AG09309 (cell line): ENCODE data around the gene EBF4.
"Not testable (repeated sequence)": the region's sequence is repeated elsewhere in the genome, so short reads cannot be mapped to it uniquely, and the experiment has no call there.

Experiments
- DNase-seq: peaks from one replicate; pipeline ENCODE4 v3.0.0-alpha.2; 2010; ENCODE audit warnings: low read depth
- H3K4me3 ChIP-seq: 2 replicates; pipeline ENCODE4 v1.5.1; 2011; ENCODE audit warnings: mild to moderate bottlenecking, low read depth, low read length, moderate library complexity; ENCODE audit not compliant: control insufficient read depth
- CTCF ChIP-seq: IDR thresholded peaks from 2 replicates; pipeline ENCODE4 v1.5.1; 2011; ENCODE audit warnings: mild to moderate bottlenecking, low read depth, low read length, inconsistent platforms; ENCODE audit not compliant: insufficient read depth, control insufficient read depth; ENCODE audit errors: missing control alignments

EBF4 gene

GRCh38 chr20:2761885-2762284, 69.3 kb downstream of the EBF4 start:
- no peak for TF ChIP-seq CTCF
- no peak for DNase-seq
- no peak overlapping the region for H3K4me3 ChIP-seq

GRCh38 chr20:2762578-2763131, 70.1 kb downstream of the EBF4 start:
- no peak for TF ChIP-seq CTCF
- no peak for DNase-seq
- H3K4me3 ChIP-seq, result no peak overlapping the region

- no peak for TF ChIP-seq CTCF
- no peak for DNase-seq
- no peak overlapping the region for H3K4me3 ChIP-seq
Measured at GRCh38 chr20:2763186-2763585, 70.6 kb downstream of the EBF4 start.

DNA sequence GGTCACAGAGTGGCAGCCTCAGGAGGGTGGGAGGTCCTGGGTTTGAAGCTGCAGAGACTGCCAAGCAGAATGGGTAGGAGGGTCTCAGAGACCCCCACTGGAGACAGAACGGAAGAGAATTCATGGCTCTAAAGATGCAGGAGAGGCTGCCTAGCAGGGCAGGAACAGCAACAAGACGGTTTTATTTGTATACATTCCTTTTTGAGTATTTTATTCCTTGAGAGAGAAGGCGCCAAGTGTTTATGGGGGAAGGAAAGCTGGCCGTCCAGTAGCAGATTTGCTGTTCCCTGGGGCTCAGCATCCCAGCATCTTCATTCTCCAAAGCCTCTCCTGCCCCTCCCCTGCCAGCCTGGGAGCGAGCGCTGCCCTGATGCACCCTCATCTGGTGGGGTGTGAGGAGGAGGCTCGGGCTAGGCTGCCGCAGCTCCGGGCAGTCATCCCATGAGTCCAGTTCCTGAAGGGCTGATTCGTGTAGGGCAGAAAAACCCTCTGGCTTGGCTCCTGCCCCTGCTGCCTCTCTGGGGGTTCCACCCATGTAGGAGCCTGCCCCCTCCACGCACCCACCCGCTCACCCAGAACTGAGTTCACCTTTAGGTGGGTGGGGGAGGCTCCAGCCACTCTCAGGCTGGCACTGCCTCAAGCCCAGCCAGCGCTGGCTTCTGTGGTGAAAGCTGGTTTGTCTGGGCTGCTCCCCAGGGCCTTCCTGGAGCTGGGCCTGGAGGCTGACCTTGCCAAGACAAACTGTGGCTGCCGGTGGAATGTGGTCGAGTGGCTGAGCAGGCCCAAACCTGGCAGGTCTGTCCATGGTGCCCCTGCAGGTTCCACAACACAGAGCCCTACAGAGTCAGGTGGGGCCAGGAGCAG, 75.4 kb downstream of the EBF4 start:
- no peak for TF ChIP-seq CTCF
- peak; percentile 18 for DNase-seq
- no peak overlapping the region for H3K4me3 ChIP-seq

DNA sequence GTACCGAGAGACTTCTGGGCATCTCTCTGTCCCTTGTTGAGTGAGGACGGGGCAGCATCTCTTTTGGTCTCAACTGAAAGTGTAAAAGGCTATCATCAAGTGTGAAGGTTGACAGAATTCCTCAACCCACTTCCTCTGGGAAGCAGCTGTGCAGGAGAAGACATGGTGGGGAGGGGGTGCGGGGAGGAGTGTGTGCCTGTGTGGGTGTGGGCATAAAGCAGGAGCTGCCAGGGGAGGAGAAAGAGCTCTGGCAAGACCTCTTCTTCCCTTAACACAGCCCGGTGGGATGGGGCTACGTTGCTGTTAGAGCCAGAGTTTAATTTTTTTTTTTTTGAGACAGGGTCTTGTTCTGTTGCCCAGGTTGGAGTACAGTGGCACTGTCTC, 76.0 kb downstream of the EBF4 start:
- TF ChIP-seq CTCF, result no peak
- no peak for DNase-seq
- H3K4me3 ChIP-seq, result no peak overlapping the region

DNA sequence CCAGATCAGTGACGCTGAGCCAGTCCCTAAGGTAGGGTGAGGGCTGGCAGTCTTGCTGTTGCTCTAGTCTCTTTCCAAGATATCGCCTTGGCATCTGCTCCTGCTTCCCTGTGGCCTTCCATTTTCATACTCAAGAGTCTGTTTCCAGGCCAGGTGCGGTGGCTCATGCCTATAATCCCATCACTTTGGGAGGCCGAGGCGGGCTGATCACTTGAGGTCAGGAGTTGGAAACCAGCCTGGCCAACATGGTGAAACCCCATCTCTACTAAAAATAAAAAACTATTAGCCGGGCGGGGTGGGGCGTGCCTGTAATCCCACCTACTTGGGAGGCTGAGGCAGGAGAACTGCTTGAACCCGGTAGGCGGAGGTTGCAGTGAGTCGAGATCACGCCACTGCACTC, 77.5 kb downstream of the EBF4 start:
- not testable (repeated sequence) for DNase-seq, H3K4me3 ChIP-seq

DNA sequence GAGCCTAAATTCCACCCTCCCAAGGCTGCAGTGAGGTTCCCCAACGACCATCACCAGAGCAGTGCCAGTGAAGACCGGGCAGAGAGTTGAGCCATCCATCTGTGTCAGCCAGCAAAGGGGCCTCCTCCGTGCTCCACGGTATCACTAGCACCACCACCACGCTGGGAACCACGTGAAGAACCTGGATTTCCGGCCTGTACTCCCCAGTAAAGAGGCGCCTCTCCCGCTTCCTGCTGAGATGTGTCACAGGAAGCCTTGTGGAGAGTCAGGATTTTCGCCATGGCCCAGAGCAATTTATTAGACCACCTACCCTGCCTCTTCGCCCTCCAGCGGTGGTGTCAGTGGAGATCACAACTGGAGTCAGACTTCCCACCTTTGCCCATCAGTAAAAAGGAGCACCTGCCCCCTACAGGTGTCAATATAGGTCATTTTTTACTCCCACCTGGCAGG, 79.1 kb downstream of the EBF4 start:
- TF ChIP-seq CTCF, result no peak
- H3K4me3 ChIP-seq, result no peak overlapping the region
- DNase-seq, result no peak
